ENCODE measurements around the gene TAF11L12. TPM values are rescaled to one million over a fixed set of nuclear protein-coding genes. Genes with fewer than 3 reads are reported as not detected.
"Not testable (repeated sequence)": the region's sequence is repeated elsewhere in the genome, so short reads cannot be mapped to it uniquely, and the experiment has no call there.

Gene TAF11L12
- 0.96 TPM for total RNA-seq (ENCODE audit: insufficient read depth, low replicate concordance)

GRCh38 chr5:17610092-17610491 lies at the start of gene TAF11L12:
Gene TAF11L12, plus strand, starts transcription at chr5:17610392.
- DNase-seq (ENCODE audit: low spot score) = not testable (repeated sequence)

DNA sequence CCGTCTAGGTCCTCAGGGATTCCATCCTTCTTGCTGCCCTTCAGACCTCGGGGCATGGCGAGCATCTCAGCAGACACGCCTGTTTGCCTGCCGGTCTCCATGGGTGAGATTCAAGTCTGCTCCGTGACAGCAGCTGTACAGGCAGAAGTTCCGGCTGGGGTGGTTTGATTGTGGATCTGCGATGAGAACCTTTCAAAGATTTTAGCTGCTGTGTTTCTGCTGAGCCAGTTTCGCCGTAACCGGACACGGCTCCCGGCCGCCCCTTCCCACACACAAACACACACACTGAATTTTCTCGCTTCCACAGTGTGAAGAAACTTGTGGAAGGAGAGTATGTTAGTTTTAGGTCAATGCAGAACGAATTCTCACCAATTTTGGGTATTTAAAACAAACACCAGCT lies 24.5 kb upstream of the TAF11L12 start, which contains the start of gene TAF11L7:
Gene TAF11L7, minus strand, starts transcription at position 101 of the 400 bp plus-strand sequence.
- not testable (repeated sequence) for DNase-seq (ENCODE audit: low spot score)

DNA sequence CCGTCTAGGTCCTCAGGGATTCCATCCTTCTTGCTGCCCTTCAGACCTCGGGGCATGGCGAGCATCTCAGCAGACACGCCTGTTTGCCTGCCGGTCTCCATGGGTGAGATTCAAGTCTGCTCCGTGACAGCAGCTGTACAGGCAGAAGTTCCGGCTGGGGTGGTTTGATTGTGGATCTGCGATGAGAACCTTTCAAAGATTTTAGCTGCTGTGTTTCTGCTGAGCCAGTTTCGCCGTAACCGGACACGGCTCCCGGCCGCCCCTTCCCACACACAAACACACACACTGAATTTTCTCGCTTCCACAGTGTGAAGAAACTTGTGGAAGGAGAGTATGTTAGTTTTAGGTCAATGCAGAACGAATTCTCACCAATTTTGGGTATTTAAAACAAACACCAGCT lies 19.3 kb upstream of the TAF11L12 start, which contains the start of gene TAF11L8:
Gene TAF11L8, minus strand, starts transcription at position 101 of the 400 bp plus-strand sequence.
- DNase-seq (ENCODE audit: low spot score) = not testable (repeated sequence)

- DNase-seq (ENCODE audit: low spot score) = not testable (repeated sequence)
Measured at GRCh38 chr5:17594255-17594654, 15.9 kb upstream of the TAF11L12 start, which contains the start of gene TAF11L9. Gene TAF11L9, minus strand, starts transcription at chr5:17594394.

- not testable (repeated sequence) for DNase-seq (ENCODE audit: low spot score)
Measured at GRCh38 chr5:17597728-17598127, 12.5 kb upstream of the TAF11L12 start, which contains the start of gene TAF11L10. Gene TAF11L10, minus strand, starts transcription at chr5:17597828.

DNA sequence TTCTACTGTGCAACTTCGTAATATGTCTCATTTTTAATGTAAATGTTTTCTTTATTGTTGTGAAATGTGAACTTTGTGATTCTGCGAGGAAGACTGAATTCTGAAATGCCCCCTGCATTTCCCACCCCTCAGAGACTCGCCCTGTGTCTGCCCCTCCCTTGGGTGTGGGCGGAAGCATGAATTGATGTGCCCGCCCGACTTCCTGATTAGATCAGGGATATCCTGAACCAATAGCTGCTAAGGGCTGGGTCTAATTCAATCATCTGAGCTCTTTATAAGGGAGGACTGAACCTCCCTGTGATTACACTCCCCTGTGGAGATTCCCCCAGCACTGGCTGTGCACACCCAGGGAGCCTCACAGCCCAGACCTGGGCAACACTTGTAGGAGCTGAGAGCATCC lies 6.3 kb upstream of the TAF11L12 start, which contains the start of gene TAF11L11:
Gene TAF11L11, plus strand, starts transcription at position 304 of the 400 bp plus-strand sequence.
- not testable (repeated sequence) for DNase-seq (ENCODE audit: low spot score)

DNA sequence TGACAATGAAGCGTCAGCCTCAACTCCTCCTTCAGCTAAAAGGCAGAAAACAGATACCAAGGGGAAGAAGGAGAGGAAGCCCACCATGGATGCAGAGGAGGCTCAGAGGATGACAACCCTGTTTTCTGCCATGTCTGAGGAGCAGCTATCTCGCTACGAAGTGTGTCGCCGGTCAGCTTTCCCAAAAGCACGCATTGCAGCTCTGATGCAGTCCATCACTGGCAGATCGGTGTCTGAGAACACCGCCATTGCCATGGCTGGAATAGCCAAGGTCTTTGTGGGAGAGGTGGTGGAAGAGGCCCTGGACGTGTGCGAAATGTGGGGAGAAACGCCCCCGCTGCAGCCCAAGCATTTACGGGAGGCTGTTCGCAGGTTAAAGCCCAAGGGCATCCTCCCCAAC lies 5.2 kb upstream of the TAF11L12 start:
- DNase-seq (ENCODE audit: low spot score) = no peak

GRCh38 chr5:17607461-17607860 lies 2.7 kb upstream of the TAF11L12 start:
- DNase-seq (ENCODE audit: low spot score) = not testable (repeated sequence)

GRCh38 chr5:17614872-17615605 lies 4.8 kb downstream of the TAF11L12 start:
- no peak for DNase-seq (ENCODE audit: low spot score)

- DNase-seq (ENCODE audit: low spot score) = no peak
Measured at GRCh38 chr5:17619354-17619753, 9.2 kb downstream of the TAF11L12 start.

DNA sequence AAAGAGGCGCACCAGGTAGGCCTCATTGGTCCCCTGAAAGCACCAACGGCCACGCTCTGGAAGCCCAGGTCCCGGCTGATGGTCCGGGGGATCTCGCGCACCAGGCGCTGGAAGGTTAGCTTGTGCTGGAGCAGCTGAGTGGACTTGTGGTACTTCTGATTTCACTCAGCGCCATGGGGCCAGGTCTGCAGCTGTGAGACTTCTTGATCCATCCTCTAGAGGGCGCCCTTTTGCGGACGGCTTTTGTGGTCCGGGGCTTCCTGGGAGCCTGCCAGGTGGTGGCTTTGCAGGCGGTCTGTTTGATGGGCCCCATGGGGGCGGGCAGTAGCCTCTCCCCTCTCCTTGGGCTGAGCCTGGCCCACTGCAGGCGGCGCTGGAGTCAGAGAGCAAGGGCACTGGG lies 10.4 kb downstream of the TAF11L12 start:
- no peak for DNase-seq (ENCODE audit: low spot score)

GRCh38 chr5:17625686-17626085 lies 15.5 kb downstream of the TAF11L12 start:
- DNase-seq (ENCODE audit: low spot score) = no peak

GRCh38 chr5:17631788-17632187 lies 21.6 kb downstream of the TAF11L12 start, which contains the start of gene TAF11L13:
Gene TAF11L13, plus strand, starts transcription at chr5:17632088.
- DNase-seq (ENCODE audit: low spot score) = not testable (repeated sequence)

DNA sequence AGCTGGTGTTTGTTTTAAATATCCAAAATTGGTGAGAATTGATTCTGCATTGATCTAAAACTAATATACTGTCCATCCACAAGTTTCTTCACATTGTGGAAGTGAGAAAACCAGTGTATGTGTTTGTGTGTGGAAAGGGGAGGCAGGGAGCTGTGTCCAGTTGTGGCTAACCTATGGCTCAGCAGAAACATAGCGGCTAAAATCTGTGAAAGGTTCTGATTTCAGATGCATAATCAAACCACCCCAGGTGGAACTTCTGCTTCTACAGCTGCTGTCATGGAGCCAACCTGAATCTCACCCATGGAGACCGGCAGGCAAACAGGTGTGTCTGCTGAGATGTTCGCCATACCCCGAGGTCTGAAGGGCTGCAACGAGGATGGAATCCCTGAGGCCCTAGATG lies 24.0 kb downstream of the TAF11L12 start, which contains the start of gene TAF11L14:
Gene TAF11L14, plus strand, starts transcription at position 301 of the 400 bp plus-strand sequence.
- DNase-seq (ENCODE audit: low spot score) = no peak

GRCh38 chr5:17649232-17649631 lies 39.0 kb downstream of the TAF11L12 start:
- DNase-seq (ENCODE audit: low spot score) = not testable (repeated sequence)

- DNase-seq (ENCODE audit: low spot score) = not testable (repeated sequence)
Measured at GRCh38 chr5:17655201-17655759, 45.1 kb downstream of the TAF11L12 start.

- DNase-seq (ENCODE audit: low spot score) = no peak
Measured at GRCh38 chr5:17655921-17656320, 45.7 kb downstream of the TAF11L12 start.

Other genes with a start within 250 kb of the TAF11L12 start
- gene TAF11L2, start 112.2 kb upstream of the TAF11L12 start, total RNA-seq (ENCODE audit: insufficient read depth, low replicate concordance) = 5.3 TPM
- not detected for gene TAF11L3, start 92.0 kb upstream of the TAF11L12 start, total RNA-seq (ENCODE audit: insufficient read depth, low replicate concordance)
- not detected for gene TAF11L4, start 88.6 kb upstream of the TAF11L12 start, total RNA-seq (ENCODE audit: insufficient read depth, low replicate concordance)
- 16.4 TPM for gene TAF11L5, start 85.2 kb upstream of the TAF11L12 start, total RNA-seq (ENCODE audit: insufficient read depth, low replicate concordance)
- gene TAF11L6, start 81.7 kb upstream of the TAF11L12 start, total RNA-seq (ENCODE audit: insufficient read depth, low replicate concordance) = not detected
- not detected for gene TAF11L7, start 24.6 kb upstream of the TAF11L12 start, total RNA-seq (ENCODE audit: insufficient read depth, low replicate concordance)
- not detected for gene TAF11L8, start 19.4 kb upstream of the TAF11L12 start, total RNA-seq (ENCODE audit: insufficient read depth, low replicate concordance)
- 16.4 TPM for gene TAF11L9, start 16.0 kb upstream of the TAF11L12 start, total RNA-seq (ENCODE audit: insufficient read depth, low replicate concordance)
- 16.4 TPM for gene TAF11L10, start 12.6 kb upstream of the TAF11L12 start, total RNA-seq (ENCODE audit: insufficient read depth, low replicate concordance)
- 0.96 TPM for gene TAF11L11, start 6.2 kb upstream of the TAF11L12 start, total RNA-seq (ENCODE audit: insufficient read depth, low replicate concordance)
- 5.3 TPM for gene TAF11L13, start 21.7 kb downstream of the TAF11L12 start, total RNA-seq (ENCODE audit: insufficient read depth, low replicate concordance)
- 9.4 TPM for gene TAF11L14, start 24.1 kb downstream of the TAF11L12 start, total RNA-seq (ENCODE audit: insufficient read depth, low replicate concordance)